Panc1 (cell line): ENCODE results near the gene TRERF1.

Experiments used
- CTCF ChIP-seq: fragments of 450-650 bp; IDR thresholded peaks from 2 replicates; pipeline ENCODE4 v1.5.1; 2017; ENCODE audit warnings: mild to moderate bottlenecking
- POLR2AphosphoS5 ChIP-seq: IDR thresholded peaks from 2 replicates; pipeline ENCODE4 v1.6.1; 2012; ENCODE audit warnings: mild to moderate bottlenecking, low read depth, low read length, moderate library complexity
- TF ChIP-seq, protein P1 (sequence below), 2 experiments: IDR thresholded peaks; 2 replicates each; pipeline ENCODE4 v1.6.1; 2011 to 2012; ENCODE audit warnings: low read depth in 2 of 2, control low read depth in 1 of 2, low read length in 1 of 2, mild to moderate bottlenecking in 1 of 2, moderate library complexity in 1 of 2; ENCODE audit not compliant: insufficient read depth in 1 of 2

- TF ChIP-seq CTCF (no peak), POLR2AphosphoS5 (no peak)
- TF ChIP-seq, protein P1, sequence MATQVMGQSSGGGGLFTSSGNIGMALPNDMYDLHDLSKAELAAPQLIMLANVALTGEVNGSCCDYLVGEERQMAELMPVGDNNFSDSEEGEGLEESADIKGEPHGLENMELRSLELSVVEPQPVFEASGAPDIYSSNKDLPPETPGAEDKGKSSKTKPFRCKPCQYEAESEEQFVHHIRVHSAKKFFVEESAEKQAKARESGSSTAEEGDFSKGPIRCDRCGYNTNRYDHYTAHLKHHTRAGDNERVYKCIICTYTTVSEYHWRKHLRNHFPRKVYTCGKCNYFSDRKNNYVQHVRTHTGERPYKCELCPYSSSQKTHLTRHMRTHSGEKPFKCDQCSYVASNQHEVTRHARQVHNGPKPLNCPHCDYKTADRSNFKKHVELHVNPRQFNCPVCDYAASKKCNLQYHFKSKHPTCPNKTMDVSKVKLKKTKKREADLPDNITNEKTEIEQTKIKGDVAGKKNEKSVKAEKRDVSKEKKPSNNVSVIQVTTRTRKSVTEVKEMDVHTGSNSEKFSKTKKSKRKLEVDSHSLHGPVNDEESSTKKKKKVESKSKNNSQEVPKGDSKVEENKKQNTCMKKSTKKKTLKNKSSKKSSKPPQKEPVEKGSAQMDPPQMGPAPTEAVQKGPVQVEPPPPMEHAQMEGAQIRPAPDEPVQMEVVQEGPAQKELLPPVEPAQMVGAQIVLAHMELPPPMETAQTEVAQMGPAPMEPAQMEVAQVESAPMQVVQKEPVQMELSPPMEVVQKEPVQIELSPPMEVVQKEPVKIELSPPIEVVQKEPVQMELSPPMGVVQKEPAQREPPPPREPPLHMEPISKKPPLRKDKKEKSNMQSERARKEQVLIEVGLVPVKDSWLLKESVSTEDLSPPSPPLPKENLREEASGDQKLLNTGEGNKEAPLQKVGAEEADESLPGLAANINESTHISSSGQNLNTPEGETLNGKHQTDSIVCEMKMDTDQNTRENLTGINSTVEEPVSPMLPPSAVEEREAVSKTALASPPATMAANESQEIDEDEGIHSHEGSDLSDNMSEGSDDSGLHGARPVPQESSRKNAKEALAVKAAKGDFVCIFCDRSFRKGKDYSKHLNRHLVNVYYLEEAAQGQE (IDR thresholded peaks at IDR 0.05; ENCODE audit: insufficient read depth in 1 of 2, low read depth in 2 of 2, low read length in 1 of 2), result no peak
These were observed 57.6 kb downstream of the TRERF1 start for GRCh38 chr6:42394151-42394550.
